Stimulated activated naive CD8-positive, alpha-beta T cell treated with anti-CD3 and anti-CD28 coated beads, Interleukin-15, Interleukin-2, amounts not matched to agents 100 U/mL and 50 U/mL, for 24 hours (primary cell): ENCODE results near the gene CDC37L1.
A peak's percentile ranks its signal among the peaks of the same experiment; 100 is the strongest.

Source experiments
- ATAC-seq: fragments of 150-1000 bp; cut with Tn5 transposase; one replicate; pipeline ENCODE4 v1.10.0; 2021
- DNase-seq: peaks from one replicate; pipeline ENCODE4 v3.0.0; 2021

Gene CDC37L1

DNA sequence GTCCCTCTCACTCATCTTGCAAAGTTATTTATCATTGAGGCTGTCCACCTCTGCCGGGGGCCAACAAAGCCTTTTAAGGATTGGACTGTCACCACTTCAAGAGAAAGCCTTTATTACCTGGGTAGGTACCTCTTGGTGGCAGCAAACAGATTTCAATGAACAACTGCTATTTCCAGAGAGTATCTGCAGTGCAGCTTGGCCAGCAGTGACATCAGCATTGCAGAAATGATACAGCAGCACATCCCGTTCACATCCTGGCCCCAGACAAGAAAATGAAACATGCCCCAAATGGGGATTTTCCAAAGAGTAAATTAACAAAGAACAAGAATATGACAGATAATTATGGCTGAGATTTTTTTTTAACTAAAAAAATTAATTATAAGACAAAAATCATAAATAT is 10.8 kb upstream of the CDC37L1 start:
- ATAC-seq, result no peak
- no peak for DNase-seq

DNA sequence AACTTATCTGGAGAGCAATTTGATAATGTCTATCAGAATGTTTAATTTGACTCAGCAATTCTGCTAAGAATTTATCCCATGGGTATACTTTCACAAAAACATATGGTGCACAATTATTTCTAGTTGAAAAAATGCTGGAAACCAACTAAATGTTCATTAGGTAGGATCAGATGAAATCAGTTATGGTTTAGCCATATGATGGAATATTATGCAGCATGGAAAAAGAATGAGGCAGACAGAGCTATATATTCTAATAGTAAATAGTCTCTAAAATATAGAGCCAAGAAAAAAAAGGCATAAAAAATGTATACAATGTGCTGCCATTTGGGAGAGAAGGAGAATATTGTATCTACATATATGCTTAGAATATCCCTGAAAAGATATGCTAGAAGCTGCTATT is 9.5 kb upstream of the CDC37L1 start:
- no peak for DNase-seq
- no peak for ATAC-seq

DNA sequence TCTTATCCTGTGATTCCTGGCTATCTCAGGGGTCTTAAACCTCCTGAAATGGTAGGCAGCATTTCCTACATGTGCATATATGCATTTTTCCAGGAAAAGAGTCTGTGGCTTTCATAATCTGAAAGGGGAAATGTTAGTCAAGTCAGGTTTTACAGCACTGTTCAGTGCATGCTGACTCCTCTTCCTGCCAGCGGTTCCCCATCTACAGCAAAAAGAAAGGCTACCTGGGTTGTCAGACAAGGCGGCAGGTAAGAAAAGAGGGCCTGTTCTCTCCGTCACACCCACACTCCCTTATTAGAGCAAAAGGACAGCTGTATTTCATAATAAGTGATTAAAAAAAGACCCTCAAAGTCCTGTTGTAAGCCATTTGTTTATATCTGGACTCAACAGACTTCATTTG is 8.8 kb upstream of the CDC37L1 start:
- ATAC-seq, result no peak
- DNase-seq, result no peak

DNA sequence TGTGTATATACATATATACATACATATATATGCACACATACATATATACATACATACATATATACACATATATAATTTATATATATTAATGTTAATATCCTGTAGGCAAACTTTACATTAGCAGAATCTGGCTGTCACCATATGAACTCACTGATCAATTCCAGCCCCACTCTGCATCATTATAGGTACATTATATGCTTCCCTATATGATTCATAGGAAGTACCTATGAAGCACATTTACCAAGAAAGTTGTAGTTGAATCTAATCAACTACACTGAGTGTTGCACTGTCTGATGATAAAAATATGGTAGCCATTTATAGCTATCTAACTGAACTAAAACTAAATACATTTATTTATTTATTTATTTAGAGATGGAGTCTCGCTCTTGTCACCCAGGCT is 7.6 kb upstream of the CDC37L1 start:
- DNase-seq (no peak), ATAC-seq (no peak)

DNA sequence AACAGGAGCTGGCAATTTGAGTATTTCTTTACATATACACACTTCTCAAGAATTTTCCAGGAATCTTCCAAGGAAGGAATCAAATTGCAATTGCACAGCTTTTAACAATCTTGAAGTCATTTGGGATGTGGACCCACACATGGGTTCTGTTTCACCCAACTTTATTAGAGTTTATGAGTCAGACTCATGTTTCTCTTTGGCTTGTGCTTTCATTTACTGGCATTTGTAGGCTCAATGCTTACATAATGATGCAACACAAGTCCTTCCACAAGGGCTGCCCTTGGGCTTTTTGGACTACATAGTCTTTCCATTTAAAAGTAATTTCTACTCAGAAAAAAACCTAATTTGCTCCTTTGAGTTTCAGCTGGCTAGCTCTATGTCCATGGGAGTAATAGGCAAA is 4.6 kb upstream of the CDC37L1 start:
- no peak for DNase-seq
- ATAC-seq, result no peak

DNA sequence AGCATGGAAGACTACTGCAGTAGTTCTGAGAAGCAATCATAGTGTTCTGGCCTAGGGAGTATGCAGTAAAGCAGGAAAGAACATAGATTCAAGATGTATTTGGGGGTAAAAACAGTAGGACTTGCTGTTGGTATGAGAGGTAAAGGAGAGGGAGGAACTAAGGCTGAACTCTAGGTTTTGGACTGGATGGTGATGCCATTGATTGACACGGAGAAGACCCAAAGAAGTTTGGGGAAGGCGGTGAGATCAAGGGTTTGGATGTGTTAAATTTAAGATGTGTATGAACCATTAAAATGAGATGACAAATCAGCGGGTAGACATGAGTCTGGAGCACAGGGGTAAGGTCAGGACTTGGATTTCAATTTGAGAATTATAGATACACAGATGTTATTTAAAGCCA is 2.0 kb upstream of the CDC37L1 start:
- ATAC-seq (no peak), DNase-seq (no peak)

DNA sequence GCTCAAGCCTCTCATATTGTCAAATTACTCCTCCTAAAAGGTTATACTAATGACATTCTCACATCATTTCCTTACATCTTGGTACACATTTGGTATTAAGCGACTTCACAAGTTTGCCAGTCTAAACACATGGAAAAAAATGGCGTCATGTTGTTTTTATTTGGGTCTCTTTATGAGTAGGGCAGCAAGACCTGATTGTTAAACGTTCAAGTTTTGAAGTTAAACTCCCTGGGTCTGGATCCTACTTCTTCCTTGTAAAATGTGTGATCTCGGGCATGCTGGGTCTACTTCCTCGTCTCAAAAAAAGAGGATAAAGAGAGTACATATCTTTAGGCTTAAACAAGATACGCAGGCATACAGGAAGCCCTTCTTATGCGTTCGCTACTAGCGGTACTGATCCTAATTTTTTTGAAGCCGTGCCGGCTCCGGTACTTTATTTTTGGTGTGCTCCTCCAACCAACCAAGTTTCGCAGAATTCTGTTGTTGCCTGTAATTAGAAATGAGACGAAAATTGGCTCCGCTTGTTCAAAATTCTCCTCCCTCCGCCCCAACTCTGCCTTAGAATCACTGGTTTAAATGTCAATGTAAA is 596 bp upstream of the CDC37L1 start:
- no peak for ATAC-seq
- DNase-seq, result peak; percentile 13

DNA sequence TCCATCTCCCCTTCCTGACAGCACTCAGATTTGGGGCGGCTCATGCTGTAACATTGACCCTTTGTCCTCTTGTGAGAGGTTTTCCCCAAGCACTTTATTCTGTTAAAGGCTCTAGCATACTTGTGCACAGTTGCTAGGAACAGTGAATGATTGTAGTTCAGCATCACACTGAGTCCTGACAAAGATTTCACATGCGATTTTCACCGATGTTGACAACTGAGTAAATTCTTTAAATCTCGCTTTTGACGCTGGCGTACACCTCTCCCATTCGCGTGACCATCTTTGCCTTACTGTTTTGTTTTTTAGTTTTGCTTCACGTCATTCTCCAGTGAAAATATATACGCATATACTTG is 780 bp downstream of the CDC37L1 start:
- DNase-seq (no peak), ATAC-seq (no peak)

DNA sequence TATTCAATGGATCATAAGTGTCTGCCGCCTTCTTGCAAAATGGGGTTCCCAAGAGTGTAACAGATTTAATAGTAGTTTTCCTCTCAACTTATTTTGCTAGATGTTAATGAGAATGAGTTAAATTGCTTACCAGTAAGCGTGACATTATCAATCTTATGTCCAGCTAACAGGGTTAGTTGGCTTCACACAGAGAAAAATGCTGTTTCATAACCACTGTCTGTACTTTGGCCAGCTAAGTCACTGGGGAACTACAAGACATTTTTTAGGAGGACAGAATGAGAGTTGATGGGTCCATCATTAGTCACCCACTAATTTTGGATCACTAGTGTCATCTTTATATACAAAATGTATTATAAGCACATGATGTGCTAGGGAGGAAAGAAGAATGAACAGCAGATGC is 1.4 kb downstream of the CDC37L1 start:
- ATAC-seq (no peak), DNase-seq (no peak)

DNA sequence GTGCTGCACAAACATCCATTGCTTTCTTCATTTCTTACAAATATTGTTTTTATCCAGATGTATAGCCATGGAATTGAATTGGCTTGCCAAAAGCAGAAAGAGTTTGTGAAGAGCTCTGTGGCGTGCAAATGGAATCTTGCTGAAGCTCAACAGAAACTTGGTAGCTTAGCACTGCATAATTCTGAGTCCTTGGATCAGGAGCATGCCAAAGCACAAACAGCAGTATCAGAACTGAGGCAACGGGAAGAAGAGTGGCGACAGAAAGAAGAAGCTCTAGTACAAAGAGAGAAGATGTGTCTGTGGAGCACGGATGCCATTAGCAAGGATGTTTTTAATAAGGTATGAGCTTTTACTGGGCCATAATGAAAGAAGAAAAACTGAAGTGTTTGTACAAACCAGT is 5.5 kb downstream of the CDC37L1 start:
- DNase-seq, result no peak
- no peak for ATAC-seq

DNA sequence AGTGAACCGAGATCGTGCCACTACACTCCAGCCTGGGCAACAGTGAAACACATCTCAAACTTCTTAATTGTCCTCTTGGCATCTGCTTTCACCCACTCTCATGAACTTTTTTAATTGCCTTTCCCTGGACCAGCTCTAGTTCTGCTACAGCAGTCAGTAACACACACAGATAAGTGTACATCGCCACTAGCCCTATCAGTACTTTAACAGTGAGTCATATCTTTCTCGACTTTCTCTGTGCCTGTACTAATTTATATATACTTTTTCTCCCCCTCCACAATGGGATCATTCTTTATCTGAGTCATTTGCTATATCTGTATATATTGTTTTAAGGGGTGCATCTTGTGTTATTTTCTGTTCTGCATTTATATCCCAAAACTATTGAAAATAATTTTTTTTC is 6.7 kb downstream of the CDC37L1 start:
- no peak for ATAC-seq
- no peak for DNase-seq

DNA sequence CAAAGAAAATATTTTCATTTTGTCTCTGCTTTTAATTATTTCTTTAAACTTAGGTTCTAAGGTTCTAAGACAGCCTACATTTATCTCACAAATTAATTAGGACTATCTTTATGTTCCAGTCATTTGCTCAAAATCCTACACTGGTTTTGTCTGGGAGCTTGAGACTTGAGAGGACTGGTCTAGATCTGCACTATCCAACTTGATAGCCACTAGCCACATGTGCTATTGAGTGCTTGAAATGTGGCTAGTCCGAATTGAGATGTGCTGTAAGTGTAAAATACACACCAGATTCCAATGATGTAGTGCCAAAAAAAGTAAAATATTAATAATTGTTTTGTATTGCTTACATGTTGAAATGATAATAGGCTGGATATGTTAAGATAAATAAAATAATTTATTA is 7.2 kb downstream of the CDC37L1 start:
- ATAC-seq, result no peak

DNA sequence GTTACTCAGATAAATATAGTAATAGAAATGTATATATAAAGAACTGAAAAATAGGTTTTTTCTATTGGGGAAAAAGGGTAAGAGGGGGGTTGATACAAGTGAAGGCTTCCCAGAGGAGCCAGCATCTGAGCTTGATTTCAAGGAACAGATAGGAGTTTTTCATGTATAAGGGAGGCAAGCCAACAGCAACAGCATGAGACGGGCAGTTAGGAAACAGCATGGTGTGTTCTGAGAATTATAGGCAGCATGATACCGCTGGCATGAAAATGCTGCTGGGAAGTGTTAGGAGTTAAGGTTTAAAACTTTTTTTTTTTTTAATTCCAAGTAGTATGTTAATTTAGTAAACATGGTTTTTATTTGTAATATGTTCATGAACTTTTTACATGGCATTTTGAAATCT is 9.7 kb downstream of the CDC37L1 start:
- no peak for DNase-seq

More for the DNA sequence above, 7.2 kb downstream of the CDC37L1 start:
- no peak for DNase-seq

DNA sequence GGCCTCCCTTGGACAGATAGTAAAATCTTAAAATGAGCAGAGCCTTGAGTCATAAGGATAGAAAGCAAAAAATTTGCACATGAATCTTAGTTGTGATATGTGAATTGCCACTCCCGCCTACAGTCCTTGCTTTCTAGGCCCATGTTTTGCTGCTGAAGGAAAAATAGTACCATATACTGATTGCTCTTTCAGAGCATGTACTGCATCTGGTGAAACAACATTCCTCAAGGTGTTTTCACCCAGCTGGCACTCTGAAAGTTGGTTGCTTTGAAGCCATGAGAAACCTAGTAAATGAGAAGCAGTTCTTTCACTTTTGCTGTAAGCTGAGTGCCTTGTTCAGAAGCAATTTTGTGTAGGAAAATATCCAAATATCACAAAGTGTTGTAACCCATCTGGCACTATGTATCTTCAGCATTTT is 10.3 kb downstream of the CDC37L1 start:
- DNase-seq (no peak), ATAC-seq (peak; percentile 86)

More for the DNA sequence above, 9.7 kb downstream of the CDC37L1 start:
- no peak for ATAC-seq

DNA sequence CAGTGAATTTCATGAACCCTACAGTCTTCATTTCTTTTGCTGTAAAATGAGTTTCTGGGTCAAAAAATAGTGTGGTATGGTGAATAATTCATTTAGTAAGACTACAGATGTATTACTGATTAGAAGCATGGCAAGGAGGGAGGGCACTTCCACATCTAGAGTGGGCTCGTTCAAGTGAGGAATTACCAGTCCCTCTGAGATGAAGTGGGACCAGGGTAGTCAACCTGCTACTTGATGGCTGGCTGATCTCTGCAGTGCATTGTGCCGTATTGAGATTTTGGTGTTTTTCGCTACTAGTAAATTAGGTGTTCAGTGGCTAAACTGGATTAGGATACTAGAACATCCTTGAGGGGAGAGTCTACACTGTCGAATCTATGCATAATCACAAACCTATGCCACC is 10.8 kb downstream of the CDC37L1 start:
- peak; percentile 21 for ATAC-seq
- no peak for DNase-seq

DNA sequence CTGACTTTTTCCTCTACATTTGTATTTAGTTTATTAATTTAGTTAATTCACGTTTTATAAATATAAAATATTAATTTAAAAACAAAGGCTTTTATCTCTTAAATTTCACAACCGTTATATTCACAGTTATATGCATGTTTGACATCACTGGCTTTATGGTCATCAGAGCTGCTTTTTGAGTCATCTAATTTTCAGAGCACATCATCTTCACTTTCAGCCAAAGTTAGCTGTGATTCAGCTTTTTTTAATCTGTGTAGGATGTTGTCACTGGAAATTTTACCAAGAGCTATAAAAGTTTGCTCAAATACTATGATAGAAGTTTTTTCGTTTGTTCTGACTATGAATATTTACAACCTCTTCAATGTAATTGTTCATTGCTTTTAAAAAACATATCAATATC is 12.4 kb downstream of the CDC37L1 start:
- DNase-seq, result no peak
- ATAC-seq, result no peak

DNA sequence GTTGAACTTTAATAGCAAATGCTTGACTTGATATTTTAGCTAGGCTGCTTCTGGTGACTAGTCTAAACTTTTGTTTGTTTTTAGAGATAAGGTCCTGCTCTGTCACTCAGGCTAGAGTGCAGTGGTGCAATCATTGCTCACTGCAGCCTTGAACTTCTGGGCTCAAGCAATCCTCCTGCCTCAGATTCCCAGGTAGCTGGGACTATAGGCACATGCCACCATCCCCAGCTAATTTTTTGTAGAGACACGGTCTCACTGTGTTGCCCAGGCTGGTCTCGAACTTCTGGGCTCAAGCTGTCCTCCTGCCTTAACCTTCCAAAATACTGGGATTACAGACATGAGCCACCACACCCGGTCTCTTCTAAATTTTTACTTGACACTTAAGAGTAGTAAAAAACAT is 20.7 kb downstream of the CDC37L1 start:
- no peak for DNase-seq
- ATAC-seq, result no peak

DNA sequence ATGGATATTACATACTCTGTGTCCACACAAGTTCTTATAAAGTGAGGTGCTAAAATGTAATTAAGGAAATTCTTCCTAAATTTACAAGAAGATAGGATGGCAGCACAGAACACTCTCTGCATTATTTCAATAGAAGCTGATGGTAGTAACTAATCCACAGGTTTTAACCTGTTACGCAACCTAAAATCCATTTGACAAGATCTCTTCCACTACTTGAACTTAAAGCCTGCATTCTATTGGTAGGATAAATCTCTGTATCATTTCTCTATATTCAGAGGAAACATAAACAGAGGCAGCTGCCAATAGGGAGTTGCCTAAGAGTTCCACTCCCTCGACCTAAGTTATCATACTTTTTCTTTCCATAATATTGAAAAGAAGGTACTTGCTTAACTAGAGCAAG is 21.6 kb downstream of the CDC37L1 start:
- no peak for DNase-seq
- ATAC-seq, result no peak

DNA sequence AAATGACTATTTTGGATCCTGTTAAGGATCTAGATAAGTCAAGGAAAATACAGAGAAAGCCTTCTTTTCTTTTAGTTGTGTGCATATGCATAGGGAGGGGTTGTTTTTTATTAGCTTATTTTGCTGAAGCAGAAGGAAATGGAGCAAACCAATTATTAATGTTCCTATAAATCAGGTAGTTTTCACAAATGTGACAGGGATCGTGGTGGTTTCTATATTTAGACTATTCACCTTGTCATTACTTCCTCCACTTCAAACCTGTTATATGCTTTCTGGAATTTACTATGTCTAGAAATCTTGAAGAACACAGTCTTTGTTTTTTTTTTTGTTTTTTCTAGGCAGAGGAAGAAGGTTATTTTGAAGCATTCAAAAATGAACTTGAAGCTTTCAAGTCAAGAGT is 22.2 kb downstream of the CDC37L1 start:
- no peak for DNase-seq
- no peak for ATAC-seq

DNA sequence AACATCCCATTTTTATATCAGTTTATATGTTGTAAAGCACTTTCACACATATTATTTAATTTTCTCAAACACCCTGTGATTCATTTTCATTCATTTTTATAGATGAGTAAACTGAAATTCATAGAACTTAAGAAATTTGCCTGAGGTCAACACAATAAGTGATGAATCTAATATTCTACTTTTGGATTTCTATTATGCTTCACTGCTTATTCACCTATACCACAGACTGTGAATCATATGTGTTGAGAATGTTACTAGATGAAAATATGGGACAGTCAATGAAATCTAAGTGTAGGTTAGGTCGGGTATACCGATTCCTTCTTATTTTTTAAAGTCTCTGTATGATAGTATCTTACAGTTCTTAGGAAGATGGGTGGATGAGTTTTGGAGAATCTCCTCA is 24.8 kb downstream of the CDC37L1 start:
- ATAC-seq (peak; percentile 57), DNase-seq (no peak)

DNA sequence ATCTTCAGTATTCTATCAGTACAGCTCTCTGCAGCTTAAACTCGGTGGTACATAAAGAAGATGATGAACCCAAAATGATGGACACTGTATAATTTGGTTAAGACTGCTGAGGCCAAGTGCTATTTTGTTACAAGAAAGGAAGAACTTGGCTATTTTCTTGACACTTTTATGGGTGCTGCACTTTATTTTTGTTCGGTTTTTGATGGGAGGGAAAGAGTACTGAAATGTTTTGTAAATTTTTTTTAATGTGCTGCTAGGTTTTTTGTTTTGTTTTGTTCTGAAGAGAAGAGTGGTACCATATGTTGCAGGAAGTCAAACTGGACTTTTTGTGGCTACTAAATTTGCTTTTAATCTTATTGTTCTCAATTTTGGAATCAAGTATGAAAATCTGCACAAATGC is 26.7 kb downstream of the CDC37L1 start:
- ATAC-seq (no peak), DNase-seq (no peak)

DNA sequence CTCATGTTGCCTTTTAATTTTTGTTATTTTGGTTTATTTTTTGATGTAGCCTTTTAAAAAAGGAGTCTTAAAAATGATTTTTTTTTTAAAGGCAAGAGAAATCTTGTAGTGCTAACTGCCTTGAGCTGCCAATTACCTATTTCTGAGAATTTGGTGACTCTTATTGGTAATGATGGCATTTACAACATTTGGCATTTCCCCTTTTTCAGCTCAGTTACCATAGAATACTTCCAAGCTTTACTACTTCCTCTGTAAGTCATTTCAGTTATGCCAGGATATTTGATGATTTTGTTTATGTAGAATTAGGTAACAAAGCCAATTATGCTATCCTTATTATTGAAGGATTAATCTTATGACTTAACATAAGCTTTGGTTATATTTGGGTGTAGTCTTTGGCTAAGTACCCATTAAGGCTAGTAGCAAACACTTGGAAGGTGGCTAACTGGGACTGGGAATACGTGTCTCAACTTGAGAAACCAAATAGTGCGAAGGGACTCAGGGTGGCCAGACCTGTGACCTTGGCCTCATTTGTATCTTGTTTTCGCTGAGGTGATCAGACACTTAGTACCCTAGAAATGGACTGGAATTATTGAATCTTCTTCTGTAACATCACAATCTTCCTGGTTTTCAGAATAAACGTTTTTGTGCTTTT is 27.7 kb downstream of the CDC37L1 start:
- DNase-seq (no peak), ATAC-seq (no peak)

DNA sequence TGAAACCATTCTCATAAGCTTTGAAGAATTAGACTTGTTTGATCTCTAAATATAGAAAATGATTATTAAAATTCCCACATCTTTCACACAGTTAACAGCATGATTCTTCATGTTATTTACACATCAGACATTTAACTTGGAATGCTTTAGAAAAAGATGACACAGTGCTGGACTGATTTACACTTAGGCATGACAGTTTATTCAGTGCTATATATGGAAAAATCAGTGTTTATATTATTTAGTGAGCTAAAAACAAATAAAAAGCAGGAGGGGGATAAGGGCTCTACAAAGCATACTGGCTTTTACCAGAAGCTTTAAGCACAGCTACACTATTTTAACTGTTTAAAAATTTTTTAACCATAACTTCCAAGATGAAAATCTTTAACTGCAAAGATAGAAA is 30.0 kb downstream of the CDC37L1 start:
- ATAC-seq (no peak), DNase-seq (no peak)

DNA sequence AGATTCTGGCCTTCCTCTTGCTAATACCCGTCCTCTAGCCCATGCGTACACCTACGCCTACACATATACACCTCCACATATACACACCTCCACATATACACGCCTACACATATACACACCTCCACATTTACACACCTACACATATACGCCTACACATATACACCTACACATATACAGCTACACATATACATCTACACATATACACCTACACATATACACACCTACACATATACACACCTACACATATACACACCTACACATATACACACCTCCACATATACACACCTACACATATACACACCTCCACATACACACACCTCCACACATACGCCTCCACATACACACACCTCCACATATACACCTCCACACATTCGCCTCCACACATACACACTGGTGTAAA is 34.5 kb downstream of the CDC37L1 start:
- ATAC-seq, result peak; percentile 32
- no peak for DNase-seq
